SK-N-MC (cell line): Measurements from ENCODE around the gene ZNF827.

Experiments
- DNase-seq: peaks from one replicate; pipeline ENCODE4 v3.0.0-alpha.2; 2011; ENCODE audit warnings: low read depth, low spot score
- H3K27ac ChIP-seq: fragments of 200-600 bp; sonication (generic); 2 replicates; pipeline ENCODE4 v1.5.1; 2016; ENCODE audit warnings: mixed run types
- H3K36me3 ChIP-seq: fragments of 200-600 bp; sonication (generic); 2 replicates; pipeline ENCODE4 v1.6.1; 2017; ENCODE audit warnings: antibody characterized with exemption, low read length, mixed read lengths; ENCODE audit not compliant: insufficient read depth
- H3K4me3 ChIP-seq: fragments of 200-600 bp; sonication (generic); 2 replicates; pipeline ENCODE4 v1.5.1; 2016
- H3K9ac ChIP-seq: fragments of 200-600 bp; sonication (generic); 2 replicates; pipeline ENCODE4 v1.8.0; 2017; ENCODE audit warnings: mixed run types, mixed read lengths; ENCODE audit not compliant: insufficient read length
- H3K9me3 ChIP-seq: fragments of 200-600 bp; sonication (generic); 2 replicates; pipeline ENCODE4 v1.6.1; 2017; ENCODE audit warnings: low read depth, mild to moderate bottlenecking, antibody characterized with exemption, low read length, moderate library complexity, mixed read lengths
- EZH2 ChIP-seq: fragments of 200-600 bp; sonication (generic); IDR thresholded peaks from one replicate; pipeline ENCODE4 v1.6.1; 2017; ENCODE audit warnings: antibody characterized with exemption
- FOXP2 ChIP-seq: optimal IDR thresholded peaks from 2 replicates; pipeline ENCODE3; 2011; ENCODE audit warnings: mild to moderate bottlenecking, moderate library complexity; ENCODE audit not compliant: insufficient read depth; ENCODE audit errors: extremely low read length, control extremely low read depth
- POLR2AphosphoS5 ChIP-seq: IDR thresholded peaks from 2 replicates; pipeline ENCODE4 v1.6.1; 2012; ENCODE audit warnings: mild to moderate bottlenecking, low read depth, low read length, borderline replicate concordance

Gene ZNF827

DNA sequence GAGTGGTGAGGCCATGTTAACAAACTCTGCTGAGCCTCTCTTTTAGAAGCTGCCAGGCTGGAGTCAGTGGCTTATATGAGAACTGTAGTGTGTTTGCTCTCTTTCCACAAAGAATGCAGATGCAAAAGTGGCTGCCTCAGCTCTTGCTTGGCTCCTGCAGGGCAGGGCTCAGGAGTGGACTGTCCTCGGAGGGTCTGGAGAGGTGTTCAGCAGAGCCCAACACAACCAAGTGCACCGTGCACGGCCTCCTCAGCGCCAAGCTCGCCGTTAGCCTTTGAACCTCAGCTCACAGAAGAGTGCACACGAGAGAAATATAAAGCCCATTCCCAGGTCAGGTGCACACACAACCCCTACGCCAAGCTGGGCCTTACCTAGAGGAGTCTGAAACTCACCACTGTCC lies 175.9 kb downstream of the ZNF827 start:
- Histone ChIP-seq H3K4me3 (no peak overlapping the region), H3K9ac (no peak overlapping the region), H3K36me3 (peaks cover 43% of the 10 kb centered on the region), H3K9me3 (no peaks in the 10 kb centered on the region), H3K27ac (no peak overlapping the region)
- TF ChIP-seq POLR2AphosphoS5 (no peak), FOXP2 (no peak), EZH2 (no peak)
- DNase-seq = no peak

DNA sequence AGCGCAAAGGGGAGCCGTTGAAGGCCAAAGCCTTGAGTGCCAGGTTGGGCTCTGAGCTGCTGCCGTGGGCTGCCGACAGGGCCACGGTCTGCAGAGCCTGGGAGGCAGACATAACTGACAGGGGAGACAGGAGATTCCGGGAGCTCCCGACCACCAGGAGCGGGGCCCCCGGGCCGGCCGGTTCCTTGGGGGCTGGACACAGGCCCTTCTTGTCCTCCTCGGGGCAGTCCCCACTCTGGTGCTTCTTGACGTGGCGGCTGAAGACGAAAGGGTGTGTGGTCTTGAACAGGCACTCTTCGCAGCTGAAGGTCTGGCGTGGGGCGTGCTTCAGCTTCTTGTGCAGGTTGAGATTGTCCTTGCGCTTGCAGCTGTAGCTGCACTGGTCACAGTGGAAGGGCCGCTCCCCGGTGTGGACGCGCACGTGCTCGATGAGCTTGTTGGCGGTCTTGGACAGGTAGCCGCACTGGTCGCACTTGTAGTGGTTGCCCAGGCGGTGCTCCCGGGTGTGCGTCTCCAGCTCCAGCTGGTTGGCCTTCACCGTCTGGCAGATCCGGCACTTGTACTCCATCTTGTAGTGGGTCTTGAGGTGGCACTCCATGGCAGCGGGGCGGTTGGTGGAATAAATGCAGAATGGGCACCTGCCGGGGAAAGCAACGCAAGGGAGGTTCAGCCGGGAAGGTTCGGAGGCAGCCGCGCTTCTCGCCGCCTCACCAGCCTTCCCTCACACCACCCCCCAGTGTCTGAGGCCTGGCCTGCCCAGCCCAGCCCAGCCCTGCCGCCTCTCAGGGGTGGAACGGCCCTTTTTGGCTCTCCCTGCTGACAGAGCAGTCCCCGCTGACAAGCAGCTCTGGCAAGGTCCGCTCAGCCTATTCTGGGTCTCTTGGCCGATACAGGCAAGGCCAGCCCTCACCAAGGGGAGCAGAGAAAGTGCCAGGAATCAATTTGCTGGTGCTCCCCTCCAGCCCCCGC lies 177.4 kb downstream of the ZNF827 start:
- DNase-seq = no peak
- H3K27ac ChIP-seq = no peak overlapping the region
- H3K9me3 ChIP-seq = no peaks in the 10 kb centered on the region
- peaks cover 29% of the 10 kb centered on the region for H3K36me3 ChIP-seq
- no peak overlapping the region for H3K9ac ChIP-seq
- TF ChIP-seq FOXP2 (no peak), EZH2 (no peak), POLR2AphosphoS5 (no peak)
- no peak overlapping the region for H3K4me3 ChIP-seq

DNA sequence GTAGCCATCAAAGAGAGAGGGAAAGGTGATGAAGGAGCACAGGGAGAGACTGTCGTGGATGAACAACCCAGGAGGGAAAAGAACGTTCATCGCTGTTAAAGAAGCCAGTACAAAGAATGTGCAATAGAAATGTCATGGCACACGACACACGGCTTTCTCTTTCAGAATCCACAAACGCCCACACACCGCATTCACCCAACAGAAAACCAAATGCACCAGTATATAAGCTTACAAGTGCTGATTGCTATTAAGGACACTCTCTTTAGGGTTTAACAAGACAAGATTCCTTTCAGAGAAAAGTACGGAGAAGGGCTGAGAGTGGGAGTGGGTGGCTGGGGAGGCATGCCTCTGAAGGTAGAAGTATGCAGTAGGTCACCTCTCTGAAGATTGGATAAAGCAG lies 178.4 kb downstream of the ZNF827 start:
- no peak for DNase-seq
- Histone ChIP-seq H3K36me3 (peaks cover 24% of the 10 kb centered on the region), H3K9me3 (no peaks in the 10 kb centered on the region), H3K4me3 (no peak overlapping the region), H3K9ac (no peak overlapping the region), H3K27ac (no peak overlapping the region)
- no peak for TF ChIP-seq POLR2AphosphoS5
- no peak for TF ChIP-seq EZH2
- TF ChIP-seq FOXP2 = no peak

DNA sequence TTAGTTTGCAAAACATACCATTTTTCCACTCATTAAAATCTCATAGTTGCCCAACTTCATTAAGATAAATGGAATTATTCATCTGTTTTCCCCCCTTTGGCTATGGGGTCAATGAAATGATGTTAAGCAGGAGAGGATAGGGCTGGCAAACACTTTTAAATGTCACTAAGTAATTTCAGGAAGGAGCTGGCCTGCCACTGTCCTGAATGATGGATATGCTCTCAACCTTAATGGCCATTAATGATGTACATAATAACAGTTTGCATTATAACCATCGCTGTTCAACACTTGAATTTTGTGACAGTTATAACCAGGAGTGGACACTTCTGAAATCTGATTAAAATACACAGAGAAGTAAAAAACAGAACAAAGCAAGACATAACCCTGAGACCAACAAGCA lies 181.4 kb downstream of the ZNF827 start:
- TF ChIP-seq FOXP2 (no peak), POLR2AphosphoS5 (no peak)
- H3K36me3 ChIP-seq = peaks cover 7% of the 10 kb centered on the region; the same call in 1 of the 2 replicates
- no peak overlapping the region for H3K27ac ChIP-seq
- no peak overlapping the region for H3K4me3 ChIP-seq
- DNase-seq = no peak
- no peaks in the 10 kb centered on the region for H3K9me3 ChIP-seq
- H3K9ac ChIP-seq = no peak overlapping the region

DNA sequence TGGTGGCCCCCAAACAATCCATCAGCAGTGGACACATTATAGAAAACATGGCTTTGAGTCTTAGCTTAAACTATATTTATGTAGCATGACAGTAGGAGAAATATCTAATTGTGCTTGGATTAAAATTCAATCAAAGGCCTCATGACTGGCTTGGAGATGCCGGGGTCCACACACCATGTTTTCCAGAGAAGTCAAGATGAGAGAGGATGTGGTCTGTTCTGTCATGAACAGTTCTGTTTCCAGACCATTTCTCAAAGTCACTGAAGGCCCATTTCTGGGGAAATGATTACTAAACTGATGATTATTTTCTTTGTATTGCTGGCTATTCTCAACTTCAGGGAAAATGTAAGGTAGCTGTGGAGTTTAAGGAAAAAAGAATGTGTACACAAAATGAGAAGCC lies 182.4 kb downstream of the ZNF827 start:
- DNase-seq = no peak
- H3K27ac ChIP-seq = no peak overlapping the region
- TF ChIP-seq EZH2 (no peak), POLR2AphosphoS5 (no peak), FOXP2 (no peak)
- H3K4me3 ChIP-seq = no peak overlapping the region
- H3K9ac ChIP-seq = no peak overlapping the region
- H3K9me3 ChIP-seq = no peaks in the 10 kb centered on the region
- H3K36me3 ChIP-seq = peaks cover 6% of the 10 kb centered on the region; the same call in 1 of the 2 replicates

DNA sequence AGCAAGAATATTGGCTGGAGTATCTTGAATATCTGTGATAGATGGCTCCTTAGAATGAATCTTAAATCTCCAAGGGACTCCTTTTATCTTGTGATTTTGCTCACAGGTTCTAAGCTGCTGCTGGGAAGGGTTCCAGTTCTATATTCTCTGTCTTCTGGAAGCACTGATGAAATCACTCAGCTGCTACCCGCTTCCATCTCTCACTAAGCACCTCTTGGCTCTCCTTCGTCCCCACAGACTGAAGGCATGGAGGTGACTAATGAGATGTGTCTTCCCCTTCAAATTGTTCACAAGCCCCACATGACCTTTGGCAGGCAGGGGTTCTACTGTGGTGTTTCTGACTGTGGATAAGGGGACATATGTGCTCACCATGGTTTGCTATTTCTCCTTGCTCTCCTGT lies 182.8 kb downstream of the ZNF827 start:
- DNase-seq = no peak
- no peak overlapping the region for H3K4me3 ChIP-seq
- peaks cover 1% of the 10 kb centered on the region; the same call in 1 of the 2 replicates for H3K36me3 ChIP-seq
- no peak overlapping the region for H3K27ac ChIP-seq
- H3K9me3 ChIP-seq = no peaks in the 10 kb centered on the region
- TF ChIP-seq FOXP2 = no peak
- TF ChIP-seq POLR2AphosphoS5 = no peak
- TF ChIP-seq EZH2 = no peak
- no peak overlapping the region for H3K9ac ChIP-seq

DNA sequence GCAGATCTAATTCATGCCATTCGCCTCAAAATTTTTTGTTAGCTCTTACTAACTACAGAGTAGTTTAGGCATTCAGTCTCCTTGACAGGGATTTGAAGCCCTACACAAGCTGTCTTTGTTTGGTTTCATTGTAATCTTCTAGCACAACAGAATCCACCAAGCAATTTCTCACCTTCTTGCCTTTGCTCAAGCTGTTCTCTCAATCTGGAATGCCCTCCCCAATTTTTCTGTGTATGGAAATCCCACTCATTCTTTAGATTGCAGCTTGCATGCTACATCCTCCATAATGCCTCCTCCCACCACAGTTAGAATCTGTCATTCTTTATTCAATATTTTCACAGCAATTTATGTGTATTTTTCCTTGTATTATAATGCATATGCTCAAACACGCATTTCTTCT lies 195.0 kb downstream of the ZNF827 start:
- H3K4me3 ChIP-seq = no peak overlapping the region
- H3K9ac ChIP-seq = no peak overlapping the region
- no peak for DNase-seq
- H3K27ac ChIP-seq = no peak overlapping the region
- H3K9me3 ChIP-seq = 0 out of 2 replicates have a peak, but pooled peaks cover 5% of the 10 kb centered on the region
- TF ChIP-seq EZH2 (no peak), POLR2AphosphoS5 (no peak), FOXP2 (no peak)
- no peaks in the 10 kb centered on the region for H3K36me3 ChIP-seq

DNA sequence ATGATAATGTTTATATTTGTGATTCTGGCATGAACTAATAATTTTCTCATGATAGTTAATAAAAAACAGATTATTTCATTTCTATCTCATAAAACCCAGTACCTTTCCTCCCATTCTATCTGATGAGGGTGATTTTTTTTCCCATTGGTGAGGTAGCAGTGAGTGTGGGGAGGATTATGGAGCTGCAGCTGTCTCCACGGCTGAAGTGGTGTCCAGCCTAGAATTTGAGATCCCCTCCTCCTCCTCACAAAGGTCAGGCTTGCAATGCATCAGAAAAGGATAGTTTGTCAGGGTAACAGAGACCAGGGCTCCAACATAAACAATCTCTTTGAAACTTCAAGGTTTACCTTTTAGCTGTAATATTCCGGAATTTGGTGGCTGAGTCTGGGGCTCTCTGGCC lies 197.8 kb downstream of the ZNF827 start:
- Histone ChIP-seq H3K9me3 (no peaks in the 10 kb centered on the region), H3K36me3 (no peaks in the 10 kb centered on the region), H3K9ac (no peak overlapping the region), H3K4me3 (no peak overlapping the region), H3K27ac (no peak overlapping the region)
- TF ChIP-seq FOXP2 (no peak), EZH2 (no peak), POLR2AphosphoS5 (no peak)
- DNase-seq = no peak
